ENCODE results near the gene ZNF425. TPM values are rescaled to one million over a fixed set of nuclear protein-coding genes. Genes with fewer than 3 reads are reported as not detected.
"Not testable (repeated sequence)": the region's sequence is repeated elsewhere in the genome, so short reads cannot be mapped to it uniquely, and the experiment has no call there.

ZNF425 gene
- polyA plus RNA-seq: 1 to 10 TPM in 1 of 3 donors, under 1 TPM in 2; 0.56 to 1.3 (median 0.79) TPM

- peak within 1 kb of the TSS; percentile 43 for H3K27ac ChIP-seq (ENCODE audit: low read depth, low read length)
- WGBS, 3 donors: 0 to 1% (median 0%) methylated on average over 70 to 72 of the region's 72 CpGs
Observed at GRCh38 chr7:149125863-149126661, at the start of gene ZNF425. ZNF425 (minus strand) TSS chr7:149126324; CDS start chr7:149126213, 111 bp downstream.

GRCh38 chr7:149175150-149175549 is 49.0 kb upstream of the ZNF425 start:
- no peak overlapping the region for H3K27ac ChIP-seq (ENCODE audit: low read depth, low read length)
- 80 to 92% (median 90%) methylated on average over 2 of the region's 2 CpGs for WGBS, 3 donors

- no peak overlapping the region for H3K27ac ChIP-seq (ENCODE audit: low read depth, low read length)
- 74 to 88% (median 76%) methylated on average over 1 of the region's 1 CpG for WGBS, 3 donors
Observed at GRCh38 chr7:149172534-149172920, 46.4 kb upstream of the ZNF425 start.

GRCh38 chr7:149171892-149172533 is 45.9 kb upstream of the ZNF425 start:
- WGBS, 3 donors: 67 to 84% (median 77%) methylated on average over 9 of the region's 9 CpGs
- no peak overlapping the region for H3K27ac ChIP-seq (ENCODE audit: low read depth, low read length)

GRCh38 chr7:149166630-149167352 is 40.7 kb upstream of the ZNF425 start:
- no peak overlapping the region for H3K27ac ChIP-seq (ENCODE audit: low read depth, low read length)

GRCh38 chr7:149166142-149166541 is 40.0 kb upstream of the ZNF425 start:
- H3K27ac ChIP-seq (ENCODE audit: low read depth, low read length): no peak overlapping the region
- WGBS, 3 donors: 79 to 85% (median 83%) methylated on average over 1 of the region's 1 CpG

GRCh38 chr7:149161241-149161848 is 35.2 kb upstream of the ZNF425 start:
- no peak overlapping the region for H3K27ac ChIP-seq (ENCODE audit: low read depth, low read length)
- 56 to 82% (median 60%) methylated on average over 5 of the region's 5 CpGs for WGBS, 3 donors

GRCh38 chr7:149156898-149157297 is 30.8 kb upstream of the ZNF425 start:
- 94 to 98% (median 94%) methylated on average over 6 of the region's 6 CpGs for WGBS, 3 donors
- H3K27ac ChIP-seq (ENCODE audit: low read depth, low read length): no peak overlapping the region

GRCh38 chr7:149154056-149154455 is 27.9 kb upstream of the ZNF425 start:
- no peak overlapping the region for H3K27ac ChIP-seq (ENCODE audit: low read depth, low read length)
- 90 to 93% (median 90%) methylated on average over 11 of the region's 11 CpGs for WGBS, 3 donors

- H3K27ac ChIP-seq (ENCODE audit: low read depth, low read length): no peak overlapping the region
- 84 to 94% (median 91%) methylated on average over 2 of the region's 2 CpGs for WGBS, 3 donors
Observed at GRCh38 chr7:149153346-149153745, 27.2 kb upstream of the ZNF425 start.

- WGBS, 3 donors: 34 to 76% (median 65%) methylated on average over 4 of the region's 4 CpGs
- H3K27ac ChIP-seq (ENCODE audit: low read depth, low read length): no peak overlapping the region
Observed at GRCh38 chr7:149150981-149151380, 24.9 kb upstream of the ZNF425 start.

GRCh38 chr7:149147752-149148653 is 21.9 kb upstream of the ZNF425 start:
- H3K27ac ChIP-seq (ENCODE audit: low read depth, low read length): peak overlapping the region; percentile 48
- 0 to 1% (median 0%) methylated on average over 74 to 86 of the region's 86 CpGs for WGBS, 3 donors

GRCh38 chr7:149147072-149147751 is 21.1 kb upstream of the ZNF425 start, which contains the start of gene ZNF398:
ZNF398 (plus strand) TSS chr7:149147453; CDS start chr7:149147743, 290 bp downstream.
- peak within 1 kb of the TSS; percentile 48 for H3K27ac ChIP-seq (ENCODE audit: low read depth, low read length)
- 0 to 1% (median 0%) methylated on average over 45 to 79 of the region's 79 CpGs for WGBS, 3 donors

- 76 to 89% (median 87%) methylated on average over 8 of the region's 8 CpGs for WGBS, 3 donors
- H3K27ac ChIP-seq (ENCODE audit: low read depth, low read length): no peak overlapping the region
Observed at GRCh38 chr7:149145031-149145845, 19.1 kb upstream of the ZNF425 start.

- 83 to 88% (median 84%) methylated on average over 14 of the region's 14 CpGs for WGBS, 3 donors
- not testable (repeated sequence) for H3K27ac ChIP-seq (ENCODE audit: low read depth, low read length)
Observed at GRCh38 chr7:149144436-149144922, 18.4 kb upstream of the ZNF425 start.

- WGBS, 3 donors: 84 to 96% (median 93%) methylated on average over 4 of the region's 4 CpGs
- no peak overlapping the region for H3K27ac ChIP-seq (ENCODE audit: low read depth, low read length)
Observed at GRCh38 chr7:149141893-149142292, 15.8 kb upstream of the ZNF425 start.
